Activated CD8-positive, alpha-beta T cell treated with anti-CD3 and anti-CD28 coated beads for 36 hours (primary cell): ENCODE results near the gene MUTYH. TPM values are rescaled to one million over a fixed set of nuclear protein-coding genes. Genes with fewer than 3 reads are reported as not detected.

Experiments
- ATAC-seq: fragments of 200-7000 bp; cut with Tn5 transposase; one replicate; pipeline ENCODE4 v1.10.0; 2021; ENCODE audit warnings: mild to moderate bottlenecking, moderate library complexity
- CTCF ChIA-PET: fragments of 350-600 bp; sonication (Branson Sonifier 250); formaldehyde crosslinking; loops from one replicate; lab custom pipeline; 2021; ENCODE audit warnings: antibody characterized with exemption; lab: Charles Lee
- POLR2A ChIA-PET: fragments of 350-600 bp; sonication (Branson Sonifier 250); formaldehyde crosslinking; loops from one replicate; lab custom pipeline; 2021; ENCODE audit warnings: antibody characterized with exemption; lab: Charles Lee
- DNase-seq: peaks from one replicate; pipeline ENCODE4 v3.0.0-alpha.2; 2020
- H3K27ac Mint-ChIP-seq: one replicate; pipeline ENCODE4 v1.8.0; 2021; ENCODE audit warnings: mild to moderate bottlenecking, mixed read lengths
- H3K27me3 Mint-ChIP-seq: one replicate; pipeline ENCODE4 v1.8.0; 2021; ENCODE audit warnings: mixed read lengths
- H3K36me3 Mint-ChIP-seq: one replicate; pipeline ENCODE4 v1.8.0; 2021; ENCODE audit warnings: low read depth, mixed read lengths
- H3K4me1 Mint-ChIP-seq: one replicate; pipeline ENCODE4 v1.8.0; 2021; ENCODE audit warnings: low read depth, mixed read lengths
- H3K4me3 Mint-ChIP-seq: one replicate; pipeline ENCODE4 v1.8.0; 2021; ENCODE audit warnings: mild to moderate bottlenecking, moderate library complexity, mixed read lengths
- H3K9me3 Mint-ChIP-seq: one replicate; pipeline ENCODE4 v1.8.0; 2021; ENCODE audit warnings: mixed read lengths
- CTCF ChIP-seq: fragments of 200-600 bp; IDR thresholded peaks from one replicate; pipeline ENCODE4 v1.8.0; 2022; ENCODE audit warnings: antibody characterized with exemption, mild to moderate bottlenecking
- intact Hi-C: fragments of 100-400 bp; cut with micrococcal nuclease; formaldehyde crosslinking; loops from one replicate; pipeline ENCODE4 v1.10.0; 2022
- total RNA-seq, 2 experiments: library from RNA; stranded (reverse); gene quantifications; one replicate each; pipeline ENCODE4 v1.2.3, GENCODE V29; 2021

MUTYH gene
- total RNA-seq, 2 experiments from 2014 or later, result 51.4 to 54.5 TPM

GRCh38 chr1:45332346-45332720, 7.9 kb downstream of the MUTYH start:
- ATAC-seq, result no peak
- CTCF ChIA-PET, result interaction anchor here (0.9 to 1.1 kb wide), 3 partner anchors 161 to 318 kb away, joined by 3 to 4 read pairs (median 3); no protein-coding TSS in a partner anchor
- TF ChIP-seq CTCF, result no peak
- Mint-ChIP-seq H3K4me1 (peaks cover 30% of the 10 kb centered on the region), H3K4me3 (no peak overlapping the region), H3K27me3 (no peaks in the 10 kb centered on the region), H3K9me3 (no peaks in the 10 kb centered on the region), H3K27ac (no peak overlapping the region), H3K36me3 (peaks cover 41% of the 10 kb centered on the region)
- POLR2A ChIA-PET, result interaction anchor here (1.3 to 10.0 kb wide), 2 partner anchors 10 to 27 kb away, joined by 3 to 238 read pairs; partner anchors contain the start of genes MUTYH and TOE1
- intact Hi-C loops, result no loop called here
- DNase-seq, result no peak

GRCh38 chr1:45331436-45332345, 8.5 kb downstream of the MUTYH start:
- H3K4me1 Mint-ChIP-seq, result peaks cover 27% of the 10 kb centered on the region
- no peaks in the 10 kb centered on the region for H3K27me3 Mint-ChIP-seq
- peaks cover 43% of the 10 kb centered on the region for H3K36me3 Mint-ChIP-seq
- intact Hi-C loops, result no loop called here
- no peak overlapping the region for H3K4me3 Mint-ChIP-seq
- ChIA-PET CTCF (interaction anchor here (0.9 to 1.1 kb wide), 3 partner anchors 161 to 317 kb away, joined by 3 to 4 read pairs (median 3); no protein-coding TSS in a partner anchor), POLR2A (interaction anchor here (1.3 to 10.0 kb wide), 2 partner anchors 10 to 27 kb away, joined by 3 to 238 read pairs; partner anchors contain the start of genes MUTYH and TOE1)
- ATAC-seq (no peak), DNase-seq (no peak)
- no peak overlapping the region for H3K27ac Mint-ChIP-seq
- no peaks in the 10 kb centered on the region for H3K9me3 Mint-ChIP-seq
- TF ChIP-seq CTCF, result no peak

- TF ChIP-seq CTCF, result no peak
- Mint-ChIP-seq H3K4me1 (peaks cover 15% of the 10 kb centered on the region), H3K36me3 (peaks cover 39% of the 10 kb centered on the region), H3K27ac (peak overlapping the region; percentile 17), H3K4me3 (peak overlapping the region; percentile 27), H3K9me3 (no peaks in the 10 kb centered on the region), H3K27me3 (no peaks in the 10 kb centered on the region)
- ChIA-PET POLR2A (interaction anchor here (0.8 to 10.0 kb wide), 2 partner anchors 12 to 15 kb away, joined by 3 to 238 read pairs; partner anchors contain the start of genes MUTYH and TOE1), CTCF (interaction anchor here (0.6 to 1.2 kb wide), 4 partner anchors 10 to 316 kb away, joined by 3 to 4 read pairs (median 3); no protein-coding TSS in a partner anchor)
- ATAC-seq (no peak), DNase-seq (no peak)
- intact Hi-C loops, result no loop called here
These were observed 10.8 kb downstream of the MUTYH start for GRCh38 chr1:45329445-45329844.

- no peak for ATAC-seq
- POLR2A ChIA-PET, result interaction anchor here (0.8 to 10.0 kb wide), 6 partner anchors 13 to 598 kb away, joined by 3 to 238 read pairs (median 6); partner anchors contain the start of genes MUTYH, PRDX1, RNU5D-1 and TOE1
- peak overlapping the region; percentile 88 for H3K4me3 Mint-ChIP-seq
- no peaks in the 10 kb centered on the region for H3K9me3 Mint-ChIP-seq
- H3K27ac Mint-ChIP-seq, result peak overlapping the region; percentile 50
- peaks cover 33% of the 10 kb centered on the region for H3K36me3 Mint-ChIP-seq
- peaks cover 11% of the 10 kb centered on the region for H3K4me1 Mint-ChIP-seq
- intact Hi-C loops, result no loop called here
- CTCF ChIA-PET, result interaction anchor here (1.0 to 3.3 kb wide), 7 partner anchors 11 to 314 kb away, joined by 3 to 12 read pairs (median 5); no protein-coding TSS in a partner anchor
- H3K27me3 Mint-ChIP-seq, result no peaks in the 10 kb centered on the region
- no peak for TF ChIP-seq CTCF
- DNase-seq, result no peak
These were observed 11.6 kb downstream of the MUTYH start for GRCh38 chr1:45328680-45329079.
